Mucosa of rectum (tissue), 2 donors: ENCODE results near the gene GHRL.

Experiments used
- H3K27ac ChIP-seq, 2 donors: one replicate each; pipeline ENCODE4 v1.7.0; 2013; ENCODE audit warnings: inconsistent platforms in 2 of 2, low read depth in 2 of 2, low read length in 2 of 2
- H3K27me3 ChIP-seq, 2 donors: one replicate each; pipeline ENCODE4 v1.7.0; 2013; ENCODE audit warnings: low read length in 2 of 2; ENCODE audit not compliant: control insufficient read depth in 2 of 2, insufficient read depth in 2 of 2
- H3K36me3 ChIP-seq, 2 donors: one replicate each; pipeline ENCODE4 v1.7.0; 2013; ENCODE audit warnings: low read length in 2 of 2; ENCODE audit not compliant: control insufficient read depth in 2 of 2, insufficient read depth in 2 of 2
- H3K4me1 ChIP-seq, 2 donors: one replicate each; pipeline ENCODE4 v1.7.0; 2013; ENCODE audit warnings: low read length in 2 of 2, mild to moderate bottlenecking in 1 of 2; ENCODE audit not compliant: control insufficient read depth in 2 of 2, insufficient read depth in 2 of 2
- H3K4me3 ChIP-seq, 2 donors: one replicate each; pipeline ENCODE4 v1.7.0; 2013; ENCODE audit warnings: low read length in 2 of 2
- H3K9ac ChIP-seq, 2 donors: one replicate each; pipeline ENCODE4 v1.7.0; 2013; ENCODE audit warnings: low read length in 2 of 2, low read depth in 1 of 2, mild to moderate bottlenecking in 1 of 2
- H3K9me3 ChIP-seq, 2 donors: one replicate each; pipeline ENCODE4 v1.7.0; 2013; ENCODE audit warnings: low read length in 2 of 2; ENCODE audit not compliant: control insufficient read depth in 2 of 2
- donor health status: healthy.
- donor health status: Normal muscosa, but diverticular disease.

GHRL gene

DNA sequence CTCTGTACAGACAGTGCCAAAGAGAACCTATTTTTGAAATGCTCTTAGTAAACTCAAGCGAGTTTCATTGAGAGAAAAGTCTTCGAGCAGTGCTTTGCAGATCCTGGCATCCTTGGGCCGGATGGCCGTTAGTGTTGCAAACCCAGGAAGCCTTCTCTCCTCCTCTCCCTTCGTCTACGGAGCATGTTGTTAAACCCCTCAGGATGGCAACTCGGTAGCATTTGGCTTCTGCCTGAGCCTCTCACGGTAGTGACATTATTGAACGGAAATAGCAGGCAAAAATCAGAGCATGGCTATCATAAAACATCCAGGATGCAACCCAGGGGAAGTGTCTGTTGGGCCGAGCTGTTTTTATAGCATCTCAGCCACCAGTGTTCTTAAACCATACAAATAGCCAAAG, 34.8 kb upstream of the GHRL start:
- Histone ChIP-seq H3K27ac (no peak overlapping the region), H3K27me3 (peaks cover 0 to 7% of the 10 kb centered on the region in 2 donors), H3K9ac (no peak overlapping the region), H3K4me1 (no peaks in the 10 kb centered on the region), H3K4me3 (no peak overlapping the region), H3K9me3 (no peaks in the 10 kb centered on the region), H3K36me3 (no peaks in the 10 kb centered on the region)

DNA sequence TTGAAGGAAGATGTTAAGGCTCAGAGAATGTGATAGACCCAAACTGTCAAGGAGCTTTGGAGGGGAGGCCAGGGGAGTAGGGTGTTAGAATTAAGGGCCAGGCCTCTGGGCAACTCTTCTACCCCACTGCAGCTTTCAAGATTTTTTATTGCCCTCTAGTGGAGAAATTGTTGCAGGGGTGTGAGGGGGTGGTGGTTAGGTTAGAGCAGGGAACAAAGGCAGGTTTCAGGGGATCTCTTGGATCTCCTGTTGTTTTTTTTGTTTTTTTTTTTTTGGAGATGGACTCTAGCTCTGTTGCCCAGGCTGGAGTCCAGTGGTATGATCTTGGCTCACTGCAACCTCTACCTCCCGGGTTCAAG, 29.6 kb upstream of the GHRL start:
- Histone ChIP-seq H3K27ac (no peak overlapping the region), H3K36me3 (peaks cover 13 to 14% of the 10 kb centered on the region in 2 donors), H3K9ac (no peak overlapping the region), H3K27me3 (peaks cover 0 to 2% of the 10 kb centered on the region in 2 donors), H3K4me1 (peaks cover 9 to 11% of the 10 kb centered on the region in 2 donors), H3K4me3 (no peak overlapping the region), H3K9me3 (no peaks in the 10 kb centered on the region)

DNA sequence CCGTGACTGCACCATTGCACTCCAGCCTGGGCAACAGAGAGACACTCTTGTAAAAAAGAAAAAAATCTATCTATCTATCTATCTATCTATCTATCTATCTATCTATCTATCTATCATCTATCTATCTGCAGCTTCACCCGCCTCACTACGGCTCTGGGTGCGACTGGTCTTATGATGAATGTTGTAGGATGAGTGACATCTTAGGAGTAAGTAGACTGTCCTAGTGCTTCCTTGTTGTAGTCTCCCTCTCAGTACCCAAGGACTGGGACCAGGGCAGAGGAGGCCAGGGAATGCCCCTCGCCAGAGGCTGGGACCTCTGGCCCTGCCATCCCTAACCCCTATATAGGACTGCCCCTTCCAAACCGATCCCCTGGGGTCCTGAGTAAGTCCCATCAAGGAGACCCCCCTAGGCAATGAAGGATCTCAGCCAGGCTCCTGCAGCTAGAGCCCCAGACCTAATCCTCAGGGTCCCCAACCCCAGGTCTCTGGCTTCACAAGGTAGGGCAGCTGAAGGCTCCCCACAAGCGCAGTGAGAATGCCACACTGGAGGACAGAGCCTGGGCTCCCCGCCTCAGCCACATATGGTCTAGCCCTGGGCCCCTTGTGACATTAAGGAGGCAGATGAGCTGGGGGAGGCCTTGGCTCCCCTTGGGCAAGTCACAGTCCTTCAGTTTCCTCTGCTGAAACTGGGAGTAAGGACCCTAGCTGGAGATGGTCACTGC, 29.0 kb upstream of the GHRL start:
- no peaks in the 10 kb centered on the region for H3K9me3 ChIP-seq
- no peak overlapping the region for H3K9ac ChIP-seq
- no peak overlapping the region for H3K27ac ChIP-seq
- peaks cover 0 to 2% of the 10 kb centered on the region in 2 donors for H3K27me3 ChIP-seq
- H3K4me3 ChIP-seq: no peak overlapping the region
- peaks cover 16 to 18% of the 10 kb centered on the region in 2 donors for H3K36me3 ChIP-seq
- H3K4me1 ChIP-seq: peaks cover 9 to 11% of the 10 kb centered on the region in 2 donors

DNA sequence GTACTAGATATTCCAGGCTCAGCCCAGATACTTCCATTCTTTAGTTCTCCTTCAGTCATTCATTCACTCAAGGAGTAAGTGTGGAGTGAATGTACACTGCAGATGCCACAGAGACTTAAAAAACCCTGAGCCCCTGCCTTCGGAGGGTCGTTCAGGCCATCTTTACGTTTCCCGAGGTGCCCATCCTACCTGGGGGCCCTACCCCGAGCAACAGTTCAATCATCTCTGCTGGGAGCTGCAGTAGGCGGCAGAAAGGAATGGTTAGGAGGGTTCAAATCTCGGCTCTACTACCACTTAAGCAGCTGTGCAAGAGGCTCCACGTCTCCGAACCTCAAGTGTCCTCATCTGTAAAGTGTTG, 27.6 kb upstream of the GHRL start:
- peak overlapping the region; percentile 69 to 78 for H3K27ac ChIP-seq
- H3K27me3 ChIP-seq: no peaks in the 10 kb centered on the region
- peaks cover 28 to 30% of the 10 kb centered on the region in 2 donors for H3K36me3 ChIP-seq
- no peaks in the 10 kb centered on the region for H3K9me3 ChIP-seq
- peak overlapping the region; percentile 95 to 98 for H3K9ac ChIP-seq
- peaks cover 9 to 11% of the 10 kb centered on the region in 2 donors for H3K4me1 ChIP-seq
- H3K4me3 ChIP-seq: peak overlapping the region; percentile 80 to 90

DNA sequence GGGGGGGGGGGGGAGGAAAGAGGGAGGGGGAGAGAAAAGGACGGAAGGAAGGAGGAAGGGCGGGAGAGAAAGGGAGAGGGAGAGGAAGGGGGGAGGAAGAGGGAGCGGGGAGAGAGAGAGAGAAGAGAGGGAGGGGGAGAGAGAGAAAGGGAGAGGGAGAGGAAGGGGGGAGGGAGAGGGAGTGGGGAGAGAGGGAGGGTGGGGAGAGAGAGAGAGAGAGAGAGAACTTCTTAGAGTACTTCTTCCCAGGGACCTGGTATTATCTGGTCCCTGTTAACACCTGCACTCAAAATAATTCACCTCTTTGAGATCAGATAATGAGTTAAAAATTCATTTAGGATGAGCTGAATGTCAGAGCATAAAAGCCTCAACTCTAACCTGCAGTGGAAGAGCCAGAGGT, 27.1 kb upstream of the GHRL start:
- Histone ChIP-seq H3K36me3 (peaks cover 32 to 33% of the 10 kb centered on the region in 2 donors), H3K9ac (peak overlapping the region; percentile 95 to 98), H3K27ac (no peak overlapping the region), H3K4me3 (peak overlapping the region; percentile 80 to 90), H3K4me1 (peaks cover 9 to 11% of the 10 kb centered on the region in 2 donors), H3K9me3 (no peaks in the 10 kb centered on the region), H3K27me3 (no peaks in the 10 kb centered on the region)

DNA sequence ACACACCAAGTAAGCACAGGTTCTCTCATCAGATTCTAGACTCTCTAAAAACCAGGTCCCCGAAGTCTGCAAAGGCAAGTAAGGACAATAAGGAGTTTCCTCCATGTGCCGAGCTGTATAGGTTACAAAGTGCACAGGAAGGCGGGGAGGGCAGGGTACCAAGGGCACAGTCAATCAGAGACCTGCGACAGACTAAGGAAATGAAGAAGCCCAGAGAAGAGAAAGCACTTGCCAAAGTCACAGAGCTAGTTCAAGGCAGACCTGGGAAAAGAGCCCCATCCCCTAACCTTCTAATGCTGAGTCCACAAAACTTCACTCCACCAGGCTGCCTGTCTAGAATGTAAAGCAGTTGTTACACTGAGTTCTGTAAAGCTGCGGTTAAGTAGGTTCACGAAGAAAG, 26.5 kb upstream of the GHRL start:
- peak overlapping the region; percentile 43 to 80 for H3K4me3 ChIP-seq
- peaks cover 9 to 11% of the 10 kb centered on the region in 2 donors for H3K4me1 ChIP-seq
- H3K9ac ChIP-seq: peak overlapping the region in 1 of 2 donors; percentile 9
- no peaks in the 10 kb centered on the region for H3K9me3 ChIP-seq
- no peak overlapping the region for H3K27ac ChIP-seq
- H3K36me3 ChIP-seq: peaks cover 37 to 39% of the 10 kb centered on the region in 2 donors
- H3K27me3 ChIP-seq: no peaks in the 10 kb centered on the region

DNA sequence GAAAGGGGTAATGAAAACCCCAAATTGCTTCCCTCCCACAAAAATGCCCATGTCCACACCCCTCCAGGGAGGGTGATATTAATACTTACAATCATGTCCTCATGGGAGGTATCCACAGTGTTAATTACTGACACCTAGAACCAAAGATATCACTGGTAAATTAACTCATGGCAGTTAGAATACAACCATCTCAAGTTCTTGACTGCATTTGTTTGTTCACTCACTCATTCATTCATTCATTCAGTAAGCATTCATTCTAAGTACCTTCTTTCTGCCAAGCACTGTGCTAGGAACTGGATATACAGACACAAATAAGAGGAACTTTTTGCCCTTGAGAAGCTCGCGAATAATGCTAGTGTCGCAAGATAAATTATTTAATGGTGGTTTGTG, 25.2 kb upstream of the GHRL start:
- H3K9me3 ChIP-seq: no peaks in the 10 kb centered on the region
- peaks cover 9 to 11% of the 10 kb centered on the region in 2 donors for H3K4me1 ChIP-seq
- H3K4me3 ChIP-seq: no peak overlapping the region
- no peaks in the 10 kb centered on the region for H3K27me3 ChIP-seq
- no peak overlapping the region for H3K9ac ChIP-seq
- H3K27ac ChIP-seq: no peak overlapping the region
- H3K36me3 ChIP-seq: peaks cover 48 to 49% of the 10 kb centered on the region in 2 donors

DNA sequence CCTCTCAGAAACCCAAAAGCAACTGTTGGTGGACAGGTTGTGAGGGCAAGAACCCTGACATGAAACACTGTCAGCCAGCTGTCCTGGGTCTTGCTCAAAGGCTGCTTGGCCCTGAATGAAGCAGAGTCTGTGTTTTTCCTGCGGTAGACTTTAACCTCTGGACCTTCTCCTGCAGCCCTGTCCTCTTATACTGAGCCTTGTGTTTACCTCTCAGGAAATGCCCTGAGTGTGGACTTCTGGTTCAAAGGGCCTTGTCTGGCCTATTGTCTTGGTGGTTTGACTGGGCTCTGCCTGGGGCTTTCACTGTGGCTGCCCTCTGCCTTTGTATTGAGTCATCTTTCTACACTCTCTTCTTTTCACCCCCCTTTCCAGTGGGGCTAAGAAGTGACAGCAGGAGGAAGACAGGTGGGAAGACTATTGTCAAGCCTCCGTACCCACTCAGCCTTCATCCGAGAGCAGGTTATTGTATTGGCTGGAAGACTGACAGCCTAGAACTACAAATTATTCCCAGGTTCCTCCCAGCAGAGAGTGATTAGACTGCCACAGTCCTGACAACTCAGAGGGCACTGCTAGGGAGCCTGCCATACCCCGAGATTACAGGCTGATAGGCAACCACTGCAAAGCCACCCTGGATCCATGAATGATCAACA, 24.7 kb upstream of the GHRL start:
- Histone ChIP-seq H3K4me1 (peaks cover 9 to 11% of the 10 kb centered on the region in 2 donors), H3K36me3 (peaks cover 54% of the 10 kb centered on the region in 2 donors), H3K27ac (no peak overlapping the region), H3K4me3 (no peak overlapping the region), H3K9me3 (no peaks in the 10 kb centered on the region), H3K9ac (no peak overlapping the region), H3K27me3 (no peaks in the 10 kb centered on the region)

DNA sequence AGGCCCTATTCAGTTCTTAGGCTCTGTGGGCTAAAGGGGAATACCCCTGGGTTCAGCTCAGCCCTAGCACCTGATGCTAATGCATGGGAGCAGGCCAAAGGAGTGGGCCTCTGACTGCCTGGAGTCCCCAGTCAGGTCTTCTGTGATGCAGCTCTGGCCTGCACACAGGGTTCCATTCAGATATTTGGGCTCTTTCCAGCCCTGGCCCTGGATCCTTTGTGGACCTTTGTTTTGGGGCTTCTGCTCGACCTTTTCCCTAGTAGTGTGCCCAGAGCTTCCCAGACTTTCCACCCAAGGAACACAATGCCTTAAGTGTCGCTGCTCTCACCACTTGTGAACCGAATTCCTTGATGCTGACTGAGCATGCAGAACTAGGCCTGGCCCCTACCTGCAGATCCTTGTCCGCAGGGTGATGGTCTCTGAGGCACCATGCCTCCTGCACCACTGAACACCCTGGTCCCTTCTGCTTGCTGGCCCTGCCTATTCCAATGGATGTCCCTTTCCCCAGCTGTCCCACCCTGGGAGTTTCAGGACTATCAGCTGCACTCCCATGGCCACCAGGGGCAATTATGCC, 23.1 kb upstream of the GHRL start:
- Histone ChIP-seq H3K36me3 (peaks cover 63 to 68% of the 10 kb centered on the region in 2 donors), H3K9me3 (no peaks in the 10 kb centered on the region), H3K4me1 (peaks cover 9 to 11% of the 10 kb centered on the region in 2 donors), H3K4me3 (no peak overlapping the region), H3K9ac (no peak overlapping the region), H3K27ac (no peak overlapping the region), H3K27me3 (no peaks in the 10 kb centered on the region)

DNA sequence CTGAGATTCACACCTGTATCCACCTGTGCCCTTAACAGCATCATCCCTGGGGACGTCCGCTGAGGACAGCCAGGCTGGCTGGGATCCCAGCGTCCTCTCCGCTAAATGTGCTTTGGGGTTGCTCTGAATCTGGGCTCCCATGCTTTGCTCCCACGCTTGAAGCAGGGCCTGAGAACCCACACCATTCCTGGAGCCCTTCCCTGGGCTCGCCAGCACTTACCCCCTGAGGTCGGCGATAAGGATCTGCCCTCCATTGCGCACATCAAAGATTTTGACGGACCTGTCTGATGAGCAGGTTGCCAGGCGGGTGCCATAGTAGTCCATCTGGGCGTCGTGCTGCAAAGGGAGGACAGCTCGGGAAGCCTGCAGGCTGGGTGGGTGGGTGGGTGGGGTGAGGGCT, 22.4 kb upstream of the GHRL start:
- Histone ChIP-seq H3K9ac (no peak overlapping the region), H3K4me3 (no peak overlapping the region), H3K4me1 (peaks cover 6 to 9% of the 10 kb centered on the region in 2 donors), H3K27me3 (no peaks in the 10 kb centered on the region), H3K27ac (no peak overlapping the region), H3K36me3 (peaks cover 66 to 74% of the 10 kb centered on the region in 2 donors), H3K9me3 (no peaks in the 10 kb centered on the region)
